ENCODE measurements around the gene ORMDL2.
"Not testable (repeated sequence)": the region's sequence is repeated elsewhere in the genome, so short reads cannot be mapped to it uniquely, and the experiment has no call there.

Gene ORMDL2

GRCh38 chr12:55829967-55830600 lies 12.2 kb downstream of the ORMDL2 start:
- H4K20me1 ChIP-seq (ENCODE audit: insufficient read depth) = no peaks in the 10 kb centered on the region
- H3K27me3 ChIP-seq (ENCODE audit: insufficient read depth, low read depth) = no peaks in the 10 kb centered on the region
- H3K4me2 ChIP-seq = peak overlapping the region; percentile 91
- H3K4me3 ChIP-seq (IDR thresholded peaks at IDR 0.05; ENCODE audit: insufficient read depth, low read depth, low read length) = peak overlapping the region; percentile 51
- no peak for TF ChIP-seq CTCF (conservative IDR thresholded peaks at IDR 0.05; ENCODE audit: low read depth, low read length)
- peak overlapping the region; percentile 59 for H3K9ac ChIP-seq
- H3K79me2 ChIP-seq (ENCODE audit: insufficient read depth, low read depth) = peaks cover 27% of the 10 kb centered on the region
- H3K4me1 ChIP-seq (ENCODE audit: low read depth, poor library complexity, severe bottlenecking) = peaks cover 41% of the 10 kb centered on the region
- peak overlapping the region; percentile 18 for H3K27ac ChIP-seq
- peaks cover 7% of the 10 kb centered on the region; the same call in 1 of the 2 replicates for H3K36me3 ChIP-seq (ENCODE audit: insufficient read depth)
- H2AFZ ChIP-seq (ENCODE audit: low read depth) = peak overlapping the region; percentile 68

GRCh38 chr12:55830601-55831446 lies 13.0 kb downstream of the ORMDL2 start:
- Histone ChIP-seq H3K27me3 (ENCODE audit: insufficient read depth, low read depth) (no peaks in the 10 kb centered on the region), H3K79me2 (ENCODE audit: insufficient read depth, low read depth) (peaks cover 25% of the 10 kb centered on the region), H3K27ac (no peak overlapping the region), H2AFZ (ENCODE audit: low read depth) (peak overlapping the region; percentile 68; the same call in 1 of the 2 replicates), H3K36me3 (ENCODE audit: insufficient read depth) (peaks cover 7% of the 10 kb centered on the region; the same call in 1 of the 2 replicates), H3K4me1 (ENCODE audit: low read depth, poor library complexity, severe bottlenecking) (peaks cover 35% of the 10 kb centered on the region), H3K4me2 (peak overlapping the region; percentile 91), H4K20me1 (ENCODE audit: insufficient read depth) (no peaks in the 10 kb centered on the region), H3K9ac (peak overlapping the region; percentile 59; the same call in 1 of the 2 replicates), H3K4me3 (IDR thresholded peaks at IDR 0.05; ENCODE audit: insufficient read depth, low read depth, low read length) (no peak overlapping the region)
- TF ChIP-seq CTCF (conservative IDR thresholded peaks at IDR 0.05; ENCODE audit: low read depth, low read length) = no peak

GRCh38 chr12:55831447-55831815 lies 13.6 kb downstream of the ORMDL2 start:
- no peaks in the 10 kb centered on the region for H3K27me3 ChIP-seq (ENCODE audit: insufficient read depth, low read depth)
- no peak overlapping the region for H3K4me2 ChIP-seq
- H3K9ac ChIP-seq = no peak overlapping the region
- H3K4me1 ChIP-seq (ENCODE audit: low read depth, poor library complexity, severe bottlenecking) = peaks cover 30% of the 10 kb centered on the region
- no peak overlapping the region for H2AFZ ChIP-seq (ENCODE audit: low read depth)
- no peaks in the 10 kb centered on the region for H4K20me1 ChIP-seq (ENCODE audit: insufficient read depth)
- H3K79me2 ChIP-seq (ENCODE audit: insufficient read depth, low read depth) = peaks cover 22% of the 10 kb centered on the region
- no peak overlapping the region for H3K4me3 ChIP-seq (IDR thresholded peaks at IDR 0.05; ENCODE audit: insufficient read depth, low read depth, low read length)
- H3K36me3 ChIP-seq (ENCODE audit: insufficient read depth) = peaks cover 7% of the 10 kb centered on the region; the same call in 1 of the 2 replicates
- TF ChIP-seq CTCF (conservative IDR thresholded peaks at IDR 0.05; ENCODE audit: low read depth, low read length) = no peak
- H3K27ac ChIP-seq = no peak overlapping the region

GRCh38 chr12:55833056-55833455 lies 15.2 kb downstream of the ORMDL2 start:
- no peaks in the 10 kb centered on the region for H4K20me1 ChIP-seq (ENCODE audit: insufficient read depth)
- H3K9ac ChIP-seq = no peak overlapping the region
- H2AFZ ChIP-seq (ENCODE audit: low read depth) = no peak overlapping the region
- H3K79me2 ChIP-seq (ENCODE audit: insufficient read depth, low read depth) = peaks cover 11% of the 10 kb centered on the region
- no peaks in the 10 kb centered on the region for H3K36me3 ChIP-seq (ENCODE audit: insufficient read depth)
- no peaks in the 10 kb centered on the region for H3K27me3 ChIP-seq (ENCODE audit: insufficient read depth, low read depth)
- H3K4me1 ChIP-seq (ENCODE audit: low read depth, poor library complexity, severe bottlenecking) = peaks cover 16% of the 10 kb centered on the region
- TF ChIP-seq CTCF (conservative IDR thresholded peaks at IDR 0.05; ENCODE audit: low read depth, low read length) = no peak
- no peak overlapping the region for H3K4me2 ChIP-seq
- H3K27ac ChIP-seq = no peak overlapping the region
- no peak overlapping the region for H3K4me3 ChIP-seq (IDR thresholded peaks at IDR 0.05; ENCODE audit: insufficient read depth, low read depth, low read length)

GRCh38 chr12:55834400-55834799 lies 16.6 kb downstream of the ORMDL2 start:
- H3K4me3 ChIP-seq (IDR thresholded peaks at IDR 0.05; ENCODE audit: insufficient read depth, low read depth, low read length); H3K27me3 ChIP-seq (ENCODE audit: insufficient read depth, low read depth); H3K9ac ChIP-seq; H3K27ac ChIP-seq; H2AFZ ChIP-seq (ENCODE audit: low read depth); H3K4me2 ChIP-seq; H3K4me1 ChIP-seq (ENCODE audit: low read depth, poor library complexity, severe bottlenecking); H3K79me2 ChIP-seq (ENCODE audit: insufficient read depth, low read depth); H4K20me1 ChIP-seq (ENCODE audit: insufficient read depth); H3K36me3 ChIP-seq (ENCODE audit: insufficient read depth): not testable (repeated sequence)

All from KMS-11 (cell line).